B cell (primary cell): ENCODE measurements around the gene CHCHD4. TPM values are rescaled to one million over a fixed set of nuclear protein-coding genes. Genes with fewer than 3 reads are reported as not detected.
"Not testable (repeated sequence)": the region's sequence is repeated elsewhere in the genome, so short reads cannot be mapped to it uniquely, and the experiment has no call there.

ENCODE experiments used
- ATAC-seq: fragments of 200-7000 bp; cut with Tn5 transposase; one replicate; pipeline ENCODE4 v1.10.0; 2021; ENCODE audit warnings: low read depth, mild to moderate bottlenecking, moderate number of reproducible peaks, moderate library complexity
- CTCF ChIA-PET: fragments of 350-600 bp; sonication (Branson Sonifier 250); formaldehyde crosslinking; loops from one replicate; lab custom pipeline; 2021; ENCODE audit warnings: antibody characterized with exemption, inconsistent platforms; lab: Charles Lee
- POLR2A ChIA-PET: fragments of 350-600 bp; sonication (Branson Sonifier 250); formaldehyde crosslinking; loops from one replicate; lab custom pipeline; 2021; ENCODE audit warnings: antibody characterized with exemption; lab: Charles Lee
- DNase-seq: peaks from one replicate; pipeline ENCODE4 v3.0.0; 2013
- H2AFZ ChIP-seq: 2 replicates; pipeline ENCODE4 v1.6.1; 2012; ENCODE audit warnings: mild to moderate bottlenecking, low read depth, low read length; ENCODE audit not compliant: insufficient read depth, poor library complexity, severe bottlenecking
- H3K27ac ChIP-seq, 2 donors: 1 replicate in 1 of 2; 2 replicates in 1 of 2; pipeline ENCODE4 v1.5.1; 2012 to 2013; ENCODE audit warnings: low read length in 2 of 2, mild to moderate bottlenecking in 2 of 2, moderate library complexity in 1 of 2
- H3K27me3 ChIP-seq, 4 experiments: fragments of 200-600 bp in 1 of 4; sonication (generic) in 1 of 4; replicated peaks in 1 of 4; 1 replicate in 2 of 4; 2 replicates in 2 of 4; pipeline versions ENCODE4 v1.6.1 to v1.7.0; 2013 to 2016; ENCODE audit warnings: low read length in 3 of 4, mild to moderate bottlenecking in 2 of 4, mixed read lengths in 1 of 4, moderate library complexity in 1 of 4; ENCODE audit not compliant: insufficient read depth in 4 of 4, control insufficient read depth in 3 of 4; ENCODE audit errors: control extremely low read depth in 1 of 4
- H3K36me3 ChIP-seq, 2 experiments: replicated peaks in 1 of 2; 1 replicate in 1 of 2; 2 replicates in 1 of 2; pipeline versions ENCODE4 v1.6.1 to v1.7.1; 2013; ENCODE audit warnings: low read length in 1 of 2; ENCODE audit not compliant: insufficient read depth in 2 of 2, control insufficient read depth in 1 of 2; ENCODE audit errors: control extremely low read depth in 1 of 2, extremely low read depth in 1 of 2
- H3K4me1 ChIP-seq, 2 donors: fragments of 200-600 bp in 1 of 2; sonication (generic) in 1 of 2; 1 replicate in 1 of 2; 2 replicates in 1 of 2; pipeline versions ENCODE4 v1.5.1 to v1.6.1; 2013 to 2017; ENCODE audit warnings: low read length in 2 of 2; ENCODE audit not compliant: control insufficient read depth in 2 of 2, insufficient read depth in 2 of 2
- H3K4me2 ChIP-seq: replicated peaks from 2 replicates; pipeline ENCODE3; 2012; ENCODE audit warnings: mild to moderate bottlenecking, low read depth, low read length; ENCODE audit not compliant: poor library complexity, severe bottlenecking
- H3K4me3 ChIP-seq, 5 experiments: fragments of 200-600 bp in 1 of 5; sonication (generic) in 1 of 5; 1 replicate in 3 of 5; 2 replicates in 2 of 5; pipeline versions ENCODE4 v1.5.1 to v1.7.0; 2011 to 2016; ENCODE audit warnings: low read length in 4 of 5, mild to moderate bottlenecking in 4 of 5, low read depth in 2 of 5, control low read depth in 1 of 5, moderate library complexity in 1 of 5; ENCODE audit not compliant: insufficient read depth in 1 of 5; ENCODE audit errors: control extremely low read depth in 1 of 5, extremely low read depth in 1 of 5
- H3K79me2 ChIP-seq: fragments of 200-600 bp; sonication (generic); one replicate; pipeline ENCODE4 v1.6.0; 2016; ENCODE audit warnings: low read length; ENCODE audit not compliant: control insufficient read depth, insufficient read depth
- H3K9ac ChIP-seq: fragments of 200-600 bp; sonication (generic); 2 replicates; pipeline ENCODE4 v1.6.1; 2017; ENCODE audit warnings: mild to moderate bottlenecking, low read length, moderate library complexity
- H3K9me3 ChIP-seq, 3 donors: one replicate each; pipeline versions ENCODE4 v1.6.1 to v1.7.1; 2013; ENCODE audit warnings: low read length in 2 of 3; ENCODE audit not compliant: control insufficient read depth in 2 of 3, insufficient read depth in 1 of 3; ENCODE audit errors: control extremely low read depth in 1 of 3
- H4K20me1 ChIP-seq: 2 replicates; pipeline ENCODE4 v1.6.0; 2012; ENCODE audit warnings: mild to moderate bottlenecking, low read length; ENCODE audit not compliant: insufficient read depth, control insufficient read depth, poor library complexity, severe bottlenecking
- H3K27ac Mint-ChIP-seq: one replicate; pipeline ENCODE4 v1.8.0; 2021; ENCODE audit warnings: mixed read lengths
- H3K27me3 Mint-ChIP-seq: one replicate; pipeline ENCODE4 v1.8.0; 2021; ENCODE audit warnings: mixed read lengths
- H3K4me1 Mint-ChIP-seq: one replicate; pipeline ENCODE4 v1.8.0; 2021; ENCODE audit warnings: mixed read lengths
- H3K4me3 Mint-ChIP-seq: one replicate; pipeline ENCODE4 v1.8.0; 2021; ENCODE audit warnings: mixed read lengths
- H3K9me3 Mint-ChIP-seq: one replicate; pipeline ENCODE4 v1.8.0; 2022; ENCODE audit warnings: mixed read lengths; ENCODE audit not compliant: insufficient read depth
- EZH2 ChIP-seq: IDR thresholded peaks from 2 replicates; pipeline ENCODE4 v1.6.1; 2012; ENCODE audit warnings: borderline replicate concordance, low read depth, mild to moderate bottlenecking, moderate library complexity, low read length; ENCODE audit not compliant: insufficient read depth, poor library complexity, severe bottlenecking
- WGBS: methylation state at CpG from one replicate; pipeline ENCODE4 v1.1.5; 2013; ENCODE audit warnings: missing lambda C conversion rate; ENCODE audit not compliant: insufficient coverage; 5-methylcytosine and 5-hydroxymethylcytosine counted together
- intact Hi-C: fragments of 100-400 bp; cut with micrococcal nuclease; formaldehyde crosslinking; loops from one replicate; pipeline ENCODE4 v1.10.0; 2022
- polyA plus RNA-seq: library from polyadenylated mRNA; depleted of rRNA; stranded (reverse); fragments of >200 nt; gene quantifications from 2 replicates; pipeline ENCODE4 v1.2.3, GENCODE V29; 2012
- total RNA-seq, 2 donors: library from RNA; stranded (reverse); fragments of 120-200 nt in 1 of 2; gene quantifications; 1 replicate in 1 of 2; 2 replicates in 1 of 2; pipeline versions ENCODE4 v1.2.3 to v1.2.4, GENCODE V29; 2013 to 2022
- TF ChIP-seq, protein P1 (sequence below): fragments of 200-600 bp; IDR thresholded peaks from one replicate; pipeline ENCODE4 v1.8.0; 2022; ENCODE audit warnings: antibody characterized with exemption, mild to moderate bottlenecking

Gene CHCHD4
- total and polyA plus RNA-seq, 2 donors (not counting 1 experiment from before 2014, with no cell fraction given), result 3.7 to 8.0 TPM

GRCh38 chr3:14110699-14111098, 14.0 kb downstream of the CHCHD4 start:
- Mint-ChIP-seq H3K9me3 (no peaks in the 10 kb centered on the region), H3K4me1 (no peaks in the 10 kb centered on the region), H3K27me3 (no peaks in the 10 kb centered on the region), H3K4me3 (no peak overlapping the region), H3K27ac (no peak overlapping the region)
- ChIA-PET POLR2A (no interaction called here), CTCF (no interaction called here)
- Histone ChIP-seq H2AFZ (no peak overlapping the region), H3K79me2 (no peaks in the 10 kb centered on the region), H3K4me1 (no peaks in the 10 kb centered on the region), H3K4me2 (no peak overlapping the region), H3K27me3 (no peaks in the 10 kb centered on the region), H3K4me3 (no peak overlapping the region), H4K20me1 (no peaks in the 10 kb centered on the region), H3K9ac (no peak overlapping the region), H3K9me3 (no peaks in the 10 kb centered on the region), H3K27ac (no peak overlapping the region), H3K36me3 (peaks cover 5 to 42% of the 10 kb centered on the region in 2 experiments)
- no peak for ATAC-seq
- no peak for DNase-seq
- WGBS, result 91% methylated on average over 1 of the region's 4 CpGs
- TF ChIP-seq, protein P1, sequence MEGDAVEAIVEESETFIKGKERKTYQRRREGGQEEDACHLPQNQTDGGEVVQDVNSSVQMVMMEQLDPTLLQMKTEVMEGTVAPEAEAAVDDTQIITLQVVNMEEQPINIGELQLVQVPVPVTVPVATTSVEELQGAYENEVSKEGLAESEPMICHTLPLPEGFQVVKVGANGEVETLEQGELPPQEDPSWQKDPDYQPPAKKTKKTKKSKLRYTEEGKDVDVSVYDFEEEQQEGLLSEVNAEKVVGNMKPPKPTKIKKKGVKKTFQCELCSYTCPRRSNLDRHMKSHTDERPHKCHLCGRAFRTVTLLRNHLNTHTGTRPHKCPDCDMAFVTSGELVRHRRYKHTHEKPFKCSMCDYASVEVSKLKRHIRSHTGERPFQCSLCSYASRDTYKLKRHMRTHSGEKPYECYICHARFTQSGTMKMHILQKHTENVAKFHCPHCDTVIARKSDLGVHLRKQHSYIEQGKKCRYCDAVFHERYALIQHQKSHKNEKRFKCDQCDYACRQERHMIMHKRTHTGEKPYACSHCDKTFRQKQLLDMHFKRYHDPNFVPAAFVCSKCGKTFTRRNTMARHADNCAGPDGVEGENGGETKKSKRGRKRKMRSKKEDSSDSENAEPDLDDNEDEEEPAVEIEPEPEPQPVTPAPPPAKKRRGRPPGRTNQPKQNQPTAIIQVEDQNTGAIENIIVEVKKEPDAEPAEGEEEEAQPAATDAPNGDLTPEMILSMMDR, result no peak
- no peak for TF ChIP-seq EZH2
- intact Hi-C loops, result no loop called here

DNA sequence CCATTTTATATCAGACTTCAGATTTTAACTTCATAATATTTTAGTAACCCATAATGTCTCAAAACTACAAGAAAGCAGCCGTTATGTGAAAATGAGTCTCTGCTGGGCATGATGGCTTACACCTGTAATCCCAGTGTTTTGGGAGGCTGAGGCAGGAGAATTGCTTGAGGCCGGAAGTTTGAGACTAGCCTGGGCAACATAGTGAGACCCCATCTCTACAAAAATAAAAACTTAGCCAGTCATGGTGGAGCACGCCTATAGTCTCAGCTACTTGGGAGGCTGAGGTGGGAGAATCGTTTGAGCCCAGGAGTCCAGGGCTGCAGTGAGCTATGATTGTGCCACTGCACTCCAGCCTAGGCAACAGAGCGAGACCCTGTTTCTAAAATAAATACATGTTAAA, 14.8 kb downstream of the CHCHD4 start:
- POLR2A ChIA-PET, CTCF ChIA-PET, H3K27me3 Mint-ChIP-seq: not testable (repeated sequence)

More for the DNA sequence above, 14.8 kb downstream of the CHCHD4 start:
- H3K27ac Mint-ChIP-seq, H3K79me2 ChIP-seq, H3K4me2 ChIP-seq, H3K4me1 ChIP-seq, intact Hi-C loops, H3K9me3 Mint-ChIP-seq, H3K27me3 ChIP-seq, H3K4me3 Mint-ChIP-seq, H4K20me1 ChIP-seq, DNase-seq, H3K27ac ChIP-seq, H3K4me1 Mint-ChIP-seq, H3K9ac ChIP-seq, H2AFZ ChIP-seq, H3K9me3 ChIP-seq, ATAC-seq, H3K4me3 ChIP-seq: not testable (repeated sequence)
- WGBS, result 100% methylated on average over 1 of the region's 5 CpGs
- peaks cover 5 to 33% of the 10 kb centered on the region in 2 experiments for H3K36me3 ChIP-seq
